SHP77 (cell line): Measurements from ENCODE around the gene CNOT10.
A peak's percentile ranks its signal among the peaks of the same experiment; 100 is the strongest.
"Not testable (repeated sequence)": the region's sequence is repeated elsewhere in the genome, so short reads cannot be mapped to it uniquely, and the experiment has no call there.

Experiments used
- DNase-seq, 2 experiments: peaks; one replicate each; lab custom pipeline; 2025; lab: John Stamatoyannopoulos, UW

The CNOT10 gene

GRCh38 chr3:32686713-32687112 is 1.7 kb downstream of the CNOT10 start:
- no peak for DNase-seq

- no peak for DNase-seq
Observed at GRCh38 chr3:32691847-32692246, 6.9 kb downstream of the CNOT10 start.

GRCh38 chr3:32696523-32696922 is 11.5 kb downstream of the CNOT10 start:
- DNase-seq: no peak

DNA sequence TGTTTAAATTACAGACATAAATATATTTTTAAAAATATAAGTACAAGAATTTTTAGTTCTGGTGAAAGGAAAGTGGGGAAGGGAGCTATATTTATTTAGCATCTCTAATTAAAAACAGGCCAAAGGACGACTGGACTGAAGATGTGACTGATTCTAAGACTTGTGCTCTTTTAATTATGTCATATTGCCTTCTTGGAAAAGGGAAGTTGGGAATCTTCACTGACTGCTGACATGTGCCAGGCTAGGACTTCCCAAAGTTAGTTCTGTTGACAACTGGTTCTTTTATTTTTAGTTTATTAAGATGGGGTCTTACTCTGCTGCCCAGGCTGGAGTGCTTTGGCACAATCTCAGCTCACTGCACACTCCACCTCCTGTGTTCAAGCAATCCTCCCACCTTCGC is 13.5 kb downstream of the CNOT10 start:
- DNase-seq: no peak

GRCh38 chr3:32699429-32699828 is 14.4 kb downstream of the CNOT10 start:
- DNase-seq: no peak

DNA sequence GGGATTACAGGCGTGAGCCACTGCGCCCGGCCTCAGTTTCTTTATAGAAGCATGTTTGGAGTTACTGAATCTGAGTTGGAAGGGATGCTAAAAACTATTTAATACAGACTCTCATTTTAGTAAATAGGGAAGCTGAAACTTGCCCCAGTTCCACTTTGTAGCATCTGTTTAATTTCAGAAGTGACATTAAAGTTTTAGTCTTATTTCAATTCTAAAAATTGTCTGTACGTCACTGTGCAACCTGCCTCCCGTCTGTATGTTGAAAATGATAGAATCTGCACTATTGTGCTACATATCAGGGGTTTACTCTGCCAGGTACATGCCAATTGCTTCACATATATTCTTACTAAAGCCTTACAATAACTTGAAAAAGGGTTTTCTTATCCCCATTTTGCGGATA is 15.3 kb downstream of the CNOT10 start:
- no peak for DNase-seq

- no peak for DNase-seq
Observed at GRCh38 chr3:32703491-32703972, 18.5 kb downstream of the CNOT10 start.

DNA sequence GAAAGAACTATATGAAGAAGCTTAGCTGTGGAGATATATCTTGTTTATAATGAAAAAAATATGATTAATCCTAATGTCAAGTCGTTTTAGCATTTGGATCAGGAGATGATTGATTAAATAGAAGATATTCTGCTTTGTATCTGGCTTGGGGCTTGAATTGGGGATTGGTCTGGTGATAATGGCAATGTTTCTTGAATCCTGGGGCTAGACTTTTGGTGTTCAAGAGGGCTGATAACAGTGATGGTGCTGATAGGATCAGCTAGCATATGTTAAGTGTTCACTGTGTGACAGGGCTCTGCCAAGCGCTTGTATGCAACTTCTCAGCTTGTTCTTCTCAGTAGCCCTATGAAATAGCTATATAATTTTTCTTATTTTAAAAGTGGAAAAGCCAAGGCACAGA is 20.2 kb downstream of the CNOT10 start:
- DNase-seq: no peak

DNA sequence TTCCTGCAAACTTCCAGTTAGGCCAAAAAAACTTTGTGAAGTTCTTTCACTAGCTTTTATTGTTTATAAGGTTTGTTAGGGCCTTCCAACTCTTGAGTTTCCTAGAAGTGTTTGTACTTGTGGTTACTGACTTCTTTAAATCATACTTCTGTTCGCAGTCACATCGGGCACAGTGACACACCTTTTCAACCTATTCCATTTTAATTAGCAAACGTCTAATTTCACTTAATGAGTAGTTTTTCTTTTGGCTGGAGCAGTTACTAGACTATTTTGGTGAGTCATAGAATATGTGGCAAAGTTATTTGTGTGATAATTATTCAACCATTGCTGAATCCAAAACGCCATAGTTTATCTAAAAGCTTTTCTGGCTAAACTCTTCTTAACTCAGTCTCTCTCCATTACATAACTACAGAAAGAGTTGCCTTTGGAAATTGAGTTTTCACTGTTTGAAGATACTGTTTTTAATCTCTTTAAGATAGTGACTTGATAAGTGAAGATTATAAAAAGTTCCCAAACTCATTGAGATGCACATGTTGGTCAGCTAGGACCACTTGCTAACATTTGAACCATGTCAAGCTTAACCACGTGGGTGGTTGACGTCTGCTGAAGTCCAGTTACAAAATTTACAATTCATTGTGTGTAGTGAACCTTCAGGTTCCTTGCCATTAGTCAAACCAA is 21.5 kb downstream of the CNOT10 start:
- no peak for DNase-seq

GRCh38 chr3:32707026-32707370 is 22.0 kb downstream of the CNOT10 start:
- DNase-seq: no peak

DNA sequence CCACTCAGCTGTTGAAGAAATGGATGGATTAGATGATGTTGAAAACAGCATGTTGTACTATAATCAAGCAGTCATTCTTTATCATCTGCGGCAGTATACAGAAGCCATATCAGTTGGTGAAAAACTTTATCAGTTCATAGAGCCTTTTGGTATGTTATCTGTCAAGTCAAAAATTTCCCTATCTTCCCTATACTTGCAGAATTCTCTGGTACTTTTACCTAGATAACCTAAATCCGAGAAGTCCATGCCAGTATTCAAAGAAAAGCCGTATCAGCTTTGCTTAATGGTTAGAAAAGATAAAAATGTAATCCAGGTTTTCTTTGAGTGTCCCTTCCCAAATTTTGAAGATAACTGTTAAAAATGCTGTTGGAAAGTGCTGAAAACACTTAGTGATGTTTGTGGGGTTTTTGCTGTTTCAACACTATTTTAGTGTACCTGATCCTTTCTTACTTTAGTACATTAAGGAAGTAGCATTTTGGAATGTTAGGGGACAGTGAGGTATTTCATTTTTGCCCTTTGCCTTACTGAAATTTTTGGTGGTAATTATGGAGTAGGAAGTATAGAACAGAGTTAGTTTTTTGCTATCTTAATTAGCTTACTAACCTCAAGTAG is 23.8 kb downstream of the CNOT10 start:
- DNase-seq: no peak

DNA sequence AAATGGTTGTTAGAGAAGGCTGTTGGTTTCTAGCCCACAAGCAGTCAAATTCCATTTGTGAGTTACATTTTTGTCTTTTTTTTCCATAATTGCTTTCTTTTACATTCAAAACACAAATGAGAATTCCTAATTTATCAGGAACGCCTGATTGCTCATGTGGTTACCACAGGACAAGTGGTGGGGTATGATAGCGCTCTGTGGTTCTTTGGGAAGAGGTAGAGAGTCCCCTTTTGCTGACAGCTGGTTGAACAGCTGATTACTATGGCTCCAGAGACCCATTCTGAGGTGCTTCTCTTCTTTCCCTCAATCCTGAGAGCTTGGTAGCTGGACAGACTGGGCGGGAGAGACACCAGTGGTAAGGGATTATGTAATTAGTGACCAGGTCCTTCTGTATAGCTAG is 24.4 kb downstream of the CNOT10 start:
- no peak for DNase-seq

GRCh38 chr3:32712506-32713055 is 27.6 kb downstream of the CNOT10 start:
- DNase-seq: no peak

- no peak for DNase-seq
Observed at GRCh38 chr3:32713181-32713580, 28.2 kb downstream of the CNOT10 start.

DNA sequence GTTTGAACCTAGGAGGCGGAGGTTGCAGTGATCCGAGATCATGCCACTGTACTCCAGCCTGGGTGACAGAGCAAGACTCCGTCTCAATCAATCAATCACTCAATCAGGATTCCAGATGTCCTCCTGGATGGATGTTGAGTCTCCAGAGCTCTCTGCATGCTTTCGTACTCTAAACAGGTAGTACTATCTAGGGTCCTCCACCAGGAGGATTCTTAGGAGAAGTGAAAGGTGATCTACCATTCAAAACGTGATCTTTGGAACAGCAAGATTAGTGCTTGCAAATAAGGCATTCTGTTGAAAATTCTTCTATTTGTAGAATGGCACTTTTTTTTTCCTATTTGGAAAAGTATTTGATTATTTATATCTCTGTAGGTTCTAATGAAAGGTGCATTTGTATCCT is 34.3 kb downstream of the CNOT10 start:
- DNase-seq: no peak

GRCh38 chr3:32719931-32720330 is 34.9 kb downstream of the CNOT10 start:
- no peak for DNase-seq

DNA sequence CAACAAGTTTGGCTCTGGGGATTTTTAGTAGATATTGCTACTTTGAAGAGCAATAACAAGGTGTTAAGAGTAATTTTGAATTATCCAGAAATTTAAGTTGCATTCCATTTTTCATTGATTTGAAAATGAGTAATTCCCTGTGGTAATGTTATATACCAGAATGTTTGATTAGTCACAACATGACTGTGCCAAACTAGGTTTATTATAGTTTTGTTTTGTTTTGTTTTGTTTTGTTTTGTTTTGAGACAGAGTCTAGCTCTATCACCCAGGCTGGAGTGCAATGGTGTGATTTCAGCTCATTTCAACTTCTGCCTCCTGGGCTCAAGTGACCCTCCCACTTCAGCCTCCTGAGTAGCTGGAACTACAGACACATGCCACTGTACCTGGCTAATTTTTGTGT is 40.7 kb downstream of the CNOT10 start:
- DNase-seq: no peak

DNA sequence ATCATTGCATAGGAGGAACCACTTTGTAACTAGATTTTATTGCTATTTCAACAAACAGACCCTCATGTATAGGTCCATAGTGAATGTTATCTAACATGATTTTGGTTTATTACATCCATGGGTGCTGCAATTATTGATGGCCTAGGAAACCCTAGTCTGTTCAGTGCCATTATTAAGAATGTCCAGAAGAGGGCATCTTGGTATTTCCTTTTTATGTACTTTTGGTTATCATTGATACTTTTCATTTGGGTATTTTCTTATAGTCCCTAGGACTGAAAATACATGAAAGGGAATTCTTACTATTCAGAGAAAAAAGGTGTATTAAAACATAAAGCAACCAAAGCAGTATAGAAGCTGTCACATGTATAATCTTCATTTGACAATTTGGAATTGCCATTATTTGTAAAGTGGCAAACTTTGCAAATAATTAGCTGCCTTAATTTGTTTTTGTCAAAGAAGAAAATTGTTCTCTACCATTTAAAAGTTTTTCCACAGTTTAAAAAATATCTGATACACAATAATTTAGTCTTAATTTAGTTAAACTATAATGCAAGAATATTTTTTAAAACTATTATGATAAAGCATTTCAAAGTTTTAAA is 48.7 kb downstream of the CNOT10 start:
- peak; percentile 1 to 41 for DNase-seq

- DNase-seq: no peak
Observed at GRCh38 chr3:32734756-32735155, 49.8 kb downstream of the CNOT10 start.

GRCh38 chr3:32743470-32743869 is 58.5 kb downstream of the CNOT10 start:
- not testable (repeated sequence) for DNase-seq

DNA sequence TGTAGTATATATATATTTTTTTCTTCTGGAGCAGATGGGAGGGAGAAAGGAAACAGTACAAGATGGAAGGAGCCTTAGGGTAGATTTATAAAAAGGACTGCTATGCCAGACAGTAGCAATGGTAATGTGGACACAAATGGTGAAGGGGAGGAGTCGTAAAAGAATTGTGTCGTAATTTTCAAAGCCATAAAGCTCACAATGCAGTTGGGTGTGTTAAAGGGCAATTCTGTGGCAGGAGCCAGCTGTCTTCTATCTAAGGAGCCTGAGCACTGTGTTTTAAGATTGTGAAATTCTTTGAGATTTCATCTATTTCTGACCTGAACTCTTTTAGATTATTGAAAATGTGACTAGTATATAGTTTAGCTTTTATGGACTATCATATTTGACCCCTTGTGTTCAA is 58.9 kb downstream of the CNOT10 start:
- no peak for DNase-seq

- DNase-seq: no peak
Observed at GRCh38 chr3:32751377-32751776, 66.4 kb downstream of the CNOT10 start.

DNA sequence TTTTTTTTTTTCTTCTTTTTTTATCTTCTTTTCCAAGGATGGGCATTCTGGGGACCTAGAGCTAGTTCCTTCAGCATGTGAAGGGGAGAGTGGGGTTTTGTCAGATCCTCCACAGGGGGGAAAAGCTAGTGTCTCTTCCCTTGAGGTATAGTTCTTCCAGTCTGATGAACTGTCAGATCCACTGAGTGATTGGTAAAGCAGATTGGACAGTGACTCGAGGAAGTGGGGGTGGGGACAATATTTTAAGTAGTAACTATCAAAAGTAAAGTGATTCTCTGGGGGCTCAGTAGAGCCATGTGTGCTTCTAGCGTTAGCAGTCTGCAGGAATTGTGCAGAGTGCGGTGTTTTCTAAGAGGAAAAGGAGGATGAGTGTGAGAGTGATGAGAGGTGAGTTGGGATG is 70.8 kb downstream of the CNOT10 start:
- no peak for DNase-seq
